Astrocyte of the spinal cord (primary cell): ENCODE results near the gene AUTS2.

ENCODE experiments used
- DNase-seq: peaks from one replicate; pipeline ENCODE4 v3.0.0; 2011; ENCODE audit warnings: low read depth, low spot score
- H3K4me3 ChIP-seq: 2 replicates; pipeline ENCODE4 v1.5.1; 2011; ENCODE audit warnings: low read depth, mild to moderate bottlenecking, low read length, moderate library complexity
- in situ Hi-C: cut with HindIII; loops from 2 replicates; pipeline ENCODE4 v1.10.0; 2017; ENCODE audit warnings: low sequenced_read_pairs
- TF ChIP-seq, protein P1 (sequence below): IDR thresholded peaks from 2 replicates; pipeline ENCODE4 v1.5.1; 2012; ENCODE audit warnings: low read depth, mild to moderate bottlenecking, low read length, inconsistent platforms

The AUTS2 gene

DNA sequence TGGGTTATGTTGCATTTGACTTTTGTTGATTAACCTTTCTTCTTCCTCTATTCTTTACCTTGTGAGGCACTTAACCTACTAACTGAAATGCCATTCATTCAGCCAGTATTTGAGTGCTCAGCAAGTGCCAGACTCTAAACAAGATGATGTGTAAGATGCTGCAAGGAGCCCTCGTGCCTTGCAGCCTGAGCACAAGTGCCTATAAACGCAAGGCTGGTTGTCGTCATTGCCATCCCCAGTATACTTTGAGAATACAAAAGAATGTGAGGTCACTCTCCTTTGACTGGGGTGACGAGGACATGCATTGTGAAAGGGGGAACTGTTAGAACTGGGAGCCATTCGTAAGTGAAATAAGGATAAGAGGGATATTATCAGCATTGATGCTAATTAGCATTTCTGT is 103.0 kb downstream of the AUTS2 start:
- no peak for DNase-seq
- in situ Hi-C loops = no loop called here
- TF ChIP-seq, protein P1, sequence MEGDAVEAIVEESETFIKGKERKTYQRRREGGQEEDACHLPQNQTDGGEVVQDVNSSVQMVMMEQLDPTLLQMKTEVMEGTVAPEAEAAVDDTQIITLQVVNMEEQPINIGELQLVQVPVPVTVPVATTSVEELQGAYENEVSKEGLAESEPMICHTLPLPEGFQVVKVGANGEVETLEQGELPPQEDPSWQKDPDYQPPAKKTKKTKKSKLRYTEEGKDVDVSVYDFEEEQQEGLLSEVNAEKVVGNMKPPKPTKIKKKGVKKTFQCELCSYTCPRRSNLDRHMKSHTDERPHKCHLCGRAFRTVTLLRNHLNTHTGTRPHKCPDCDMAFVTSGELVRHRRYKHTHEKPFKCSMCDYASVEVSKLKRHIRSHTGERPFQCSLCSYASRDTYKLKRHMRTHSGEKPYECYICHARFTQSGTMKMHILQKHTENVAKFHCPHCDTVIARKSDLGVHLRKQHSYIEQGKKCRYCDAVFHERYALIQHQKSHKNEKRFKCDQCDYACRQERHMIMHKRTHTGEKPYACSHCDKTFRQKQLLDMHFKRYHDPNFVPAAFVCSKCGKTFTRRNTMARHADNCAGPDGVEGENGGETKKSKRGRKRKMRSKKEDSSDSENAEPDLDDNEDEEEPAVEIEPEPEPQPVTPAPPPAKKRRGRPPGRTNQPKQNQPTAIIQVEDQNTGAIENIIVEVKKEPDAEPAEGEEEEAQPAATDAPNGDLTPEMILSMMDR = no peak
- no peak overlapping the region for H3K4me3 ChIP-seq

DNA sequence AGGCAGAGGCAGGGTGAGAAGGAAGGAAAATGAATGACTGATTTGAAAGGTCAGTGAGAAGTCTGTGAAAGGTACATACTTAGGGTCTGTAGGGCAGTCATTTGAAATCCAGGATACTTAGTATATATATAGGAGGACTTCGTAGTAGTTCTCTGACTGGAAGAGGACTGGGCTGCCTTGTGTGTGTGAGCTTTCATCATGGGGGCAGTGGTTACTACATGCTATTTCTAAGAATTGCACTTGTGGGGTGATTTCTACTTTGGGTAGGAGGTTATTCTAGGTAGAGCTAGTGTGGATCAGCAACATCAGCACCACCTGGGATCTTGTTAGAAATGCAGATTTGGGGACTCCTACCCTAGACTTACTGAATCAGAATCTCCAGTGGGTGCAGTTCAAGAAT is 104.1 kb downstream of the AUTS2 start:
- no peak for DNase-seq
- H3K4me3 ChIP-seq = no peak overlapping the region
- TF ChIP-seq, protein P1 = no peak
- in situ Hi-C loops = no loop called here

DNA sequence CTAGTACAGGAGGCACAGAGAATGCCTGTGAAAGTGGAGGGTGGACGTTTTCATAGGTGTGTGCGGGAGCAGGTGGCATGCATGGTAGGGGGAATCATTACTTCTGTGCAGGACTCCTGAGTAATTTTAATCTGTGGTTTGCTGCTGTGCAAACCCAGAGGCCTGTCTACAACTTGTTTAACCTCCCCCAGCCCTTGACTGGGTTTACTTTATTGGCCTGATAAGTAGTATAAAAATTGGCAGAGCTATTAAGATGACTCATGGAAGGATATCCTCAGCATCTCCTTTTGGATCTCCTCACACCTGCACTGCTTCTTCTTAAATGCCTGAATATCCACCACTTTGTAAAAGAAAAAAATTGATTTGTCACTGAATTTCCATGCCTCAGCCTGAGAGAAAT is 104.8 kb downstream of the AUTS2 start:
- TF ChIP-seq, protein P1 = no peak
- in situ Hi-C loops = no loop called here
- no peak for DNase-seq
- H3K4me3 ChIP-seq = no peak overlapping the region

- in situ Hi-C loops = no loop called here
- no peak for DNase-seq
- H3K4me3 ChIP-seq = no peak overlapping the region
- TF ChIP-seq, protein P1 = no peak
These were observed 107.8 kb downstream of the AUTS2 start for GRCh38 chr7:69706070-69706469.

DNA sequence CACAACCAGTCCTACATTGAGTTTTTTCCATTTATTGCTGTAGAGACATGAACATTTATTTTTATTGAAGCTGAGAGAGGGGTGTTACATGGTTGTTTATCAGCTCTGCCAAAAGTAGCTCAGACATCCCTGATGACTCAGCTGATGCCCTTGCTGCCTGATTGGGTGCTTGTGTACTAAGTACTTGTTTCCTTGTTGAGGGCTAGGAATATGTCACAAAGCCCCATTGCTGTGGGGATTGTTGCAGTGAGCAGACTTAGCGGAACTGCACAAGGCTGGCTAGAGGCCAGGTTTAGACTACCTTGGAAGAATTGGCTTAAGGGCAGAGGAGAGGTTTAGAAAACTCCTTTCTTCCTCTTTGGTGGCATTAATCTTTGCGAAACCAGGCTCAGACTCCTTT is 110.6 kb downstream of the AUTS2 start:
- no peak overlapping the region for H3K4me3 ChIP-seq
- in situ Hi-C loops = no loop called here
- peak; percentile 17 for DNase-seq
- TF ChIP-seq, protein P1 = no peak

- no peak for DNase-seq
- in situ Hi-C loops = no loop called here
- H3K4me3 ChIP-seq = no peak overlapping the region
- TF ChIP-seq, protein P1 = no peak
These were observed 112.6 kb downstream of the AUTS2 start for GRCh38 chr7:69710768-69711438.
